ENCODE results near the gene HERC4. TPM values are rescaled to one million over a fixed set of nuclear protein-coding genes. Genes with fewer than 3 reads are reported as not detected.

The HERC4 gene
- total RNA-seq, 1 donor from 2014 or later, result 31.9 TPM

GRCh38 chr10:67924136-67924535 is 150.9 kb downstream of the HERC4 start:
- Histone ChIP-seq H3K9me3 (replicated peaks) (no peaks in the 10 kb centered on the region), H3K4me1 (no peaks in the 10 kb centered on the region), H3K36me3 (peaks cover 67% of the 10 kb centered on the region), H3K27ac (replicated peaks) (no peak overlapping the region), H3K27me3 (ENCODE audit: low read depth) (no peaks in the 10 kb centered on the region), H3K4me3 (no peak overlapping the region)
- TF ChIP-seq CTCF (IDR thresholded peaks at IDR 0.05; ENCODE audit: borderline replicate concordance), result no peak
- no peak for DNase-seq
- intact Hi-C loops (cut with micrococcal nuclease), result no loop called here

GRCh38 chr10:67923551-67923950 is 151.5 kb downstream of the HERC4 start:
- Histone ChIP-seq H3K4me3 (no peak overlapping the region), H3K36me3 (peaks cover 69% of the 10 kb centered on the region), H3K4me1 (no peaks in the 10 kb centered on the region), H3K9me3 (replicated peaks) (no peaks in the 10 kb centered on the region), H3K27ac (replicated peaks) (no peak overlapping the region), H3K27me3 (ENCODE audit: low read depth) (no peaks in the 10 kb centered on the region)
- intact Hi-C loops (cut with micrococcal nuclease), result no loop called here
- TF ChIP-seq CTCF (IDR thresholded peaks at IDR 0.05; ENCODE audit: borderline replicate concordance), result no peak
- DNase-seq, result no peak

- no peak for TF ChIP-seq CTCF (IDR thresholded peaks at IDR 0.05; ENCODE audit: borderline replicate concordance)
- Histone ChIP-seq H3K9me3 (replicated peaks) (no peaks in the 10 kb centered on the region), H3K27me3 (ENCODE audit: low read depth) (no peaks in the 10 kb centered on the region), H3K27ac (replicated peaks) (no peak overlapping the region), H3K4me3 (no peak overlapping the region), H3K36me3 (peaks cover 62% of the 10 kb centered on the region), H3K4me1 (no peaks in the 10 kb centered on the region)
- intact Hi-C loops (cut with micrococcal nuclease), result no loop called here
- DNase-seq, result no peak
Observed at GRCh38 chr10:67921065-67921464, 154.0 kb downstream of the HERC4 start.

GRCh38 chr10:67917679-67918078 is 157.4 kb downstream of the HERC4 start:
- DNase-seq, result no peak
- no peaks in the 10 kb centered on the region for H3K27me3 ChIP-seq (ENCODE audit: low read depth)
- peaks cover 65% of the 10 kb centered on the region for H3K36me3 ChIP-seq
- intact Hi-C loops (cut with micrococcal nuclease), result no loop called here
- no peak overlapping the region for H3K4me3 ChIP-seq
- no peak overlapping the region for H3K27ac ChIP-seq (replicated peaks)
- no peaks in the 10 kb centered on the region for H3K4me1 ChIP-seq
- H3K9me3 ChIP-seq (replicated peaks), result no peaks in the 10 kb centered on the region
- TF ChIP-seq CTCF (IDR thresholded peaks at IDR 0.05; ENCODE audit: borderline replicate concordance), result no peak

GRCh38 chr10:67917169-67917568 is 157.9 kb downstream of the HERC4 start:
- no peaks in the 10 kb centered on the region for H3K4me1 ChIP-seq
- no peak for DNase-seq
- H3K27me3 ChIP-seq (ENCODE audit: low read depth), result no peaks in the 10 kb centered on the region
- TF ChIP-seq CTCF (IDR thresholded peaks at IDR 0.05; ENCODE audit: borderline replicate concordance), result no peak
- no peak overlapping the region for H3K27ac ChIP-seq (replicated peaks)
- H3K4me3 ChIP-seq, result no peak overlapping the region
- intact Hi-C loops (cut with micrococcal nuclease), result no loop called here
- no peaks in the 10 kb centered on the region for H3K9me3 ChIP-seq (replicated peaks)
- peaks cover 65% of the 10 kb centered on the region for H3K36me3 ChIP-seq
